Uterus (tissue), 4 donors: ENCODE data around the gene NPL. TPM values are rescaled to one million over a fixed set of nuclear protein-coding genes. Genes with fewer than 3 reads are reported as not detected.

Experiments used
- DNase-seq, 2 donors: peaks; one replicate each; pipeline ENCODE4 v3.0.0-alpha.2; 2019 to 2020
- H3K27ac ChIP-seq, 2 donors: fragments of 200-600 bp; sonication (generic); 1 replicate in 1 of 2; 2 replicates in 1 of 2; pipeline ENCODE4 v1.5.1; 2016 to 2018
- H3K27me3 ChIP-seq, 2 donors: fragments of 200-600 bp; sonication (generic); one replicate each; pipeline ENCODE4 v1.5.1; 2018 to 2019; ENCODE audit warnings: control low read depth in 1 of 2
- H3K36me3 ChIP-seq, 2 donors: fragments of 200-600 bp; sonication (generic); one replicate each; pipeline ENCODE4 v1.5.1; 2019; ENCODE audit warnings: control low read depth in 1 of 2
- H3K4me1 ChIP-seq, 2 donors: fragments of 200-600 bp; sonication (generic); one replicate each; pipeline ENCODE4 v1.5.1; 2018 to 2019; ENCODE audit warnings: control low read depth in 1 of 2
- H3K4me3 ChIP-seq, 2 donors: fragments of 200-600 bp; sonication (generic); 1 replicate in 1 of 2; 2 replicates in 1 of 2; pipeline ENCODE4 v1.5.1; 2018 to 2019; ENCODE audit warnings: mild to moderate bottlenecking in 1 of 2
- H3K9me3 ChIP-seq, 2 donors: fragments of 200-600 bp; sonication (generic); one replicate each; pipeline ENCODE4 v1.5.1; 2019; ENCODE audit warnings: control low read depth in 1 of 2
- CTCF ChIP-seq, 4 experiments: fragments of 200-600 bp in 2 of 4; fragments of 450-650 bp in 2 of 4; sonication (generic) in 2 of 4; IDR thresholded peaks; one replicate each; pipeline ENCODE4 v1.5.1; 2016 to 2019; ENCODE audit warnings: antibody characterized with exemption in 4 of 4, mild to moderate bottlenecking in 2 of 4, moderate library complexity in 1 of 4
- POLR2A ChIP-seq, 2 donors: fragments of 450-650 bp; IDR thresholded peaks; one replicate each; pipeline ENCODE4 v1.6.1; 2016; ENCODE audit warnings: antibody characterized with exemption in 2 of 2, mild to moderate bottlenecking in 1 of 2, moderate library complexity in 1 of 2
- intact Hi-C: fragments of 100-400 bp; cut with DNase I; formaldehyde crosslinking; loops from one replicate; pipeline ENCODE4 v1.15.1; 2023; ENCODE audit warnings: low total_unique reads
- total RNA-seq, 4 donors: library from RNA; depleted of rRNA in 3 of 4; stranded (reverse); fragments of >200 nt in 3 of 4; gene quantifications; one replicate each; pipeline versions ENCODE4 v1.1.0 to v1.2.4, GENCODE V29; 2014 to 2023
- donor health status: DM: yes; HTN: yes; CAD: no.

Gene NPL
- total RNA-seq, 4 donors from 2014 or later = 0.29 to 9.9 (median 4.4) TPM

GRCh38 chr1:182754087-182754486 is 35.5 kb upstream of the NPL start:
- Histone ChIP-seq H3K27me3 (no peaks in the 10 kb centered on the region), H3K4me3 (no peak overlapping the region), H3K36me3 (no peaks in the 10 kb centered on the region), H3K27ac (no peak overlapping the region), H3K4me1 (no peaks in the 10 kb centered on the region), H3K9me3 (no peaks in the 10 kb centered on the region)
- DNase-seq = no peak
- intact Hi-C loops = no loop called here
- TF ChIP-seq CTCF (IDR thresholded peaks at IDR 0.05) = no peak
- TF ChIP-seq POLR2A (IDR thresholded peaks at IDR 0.05) = no peak

GRCh38 chr1:182754543-182755314 is 34.8 kb upstream of the NPL start:
- Histone ChIP-seq H3K9me3 (no peaks in the 10 kb centered on the region), H3K36me3 (no peaks in the 10 kb centered on the region), H3K27me3 (no peaks in the 10 kb centered on the region), H3K27ac (no peak overlapping the region), H3K4me1 (no peaks in the 10 kb centered on the region), H3K4me3 (no peak overlapping the region)
- TF ChIP-seq CTCF (IDR thresholded peaks at IDR 0.05) (no peak), POLR2A (IDR thresholded peaks at IDR 0.05) (no peak)
- intact Hi-C loops = no loop called here
- DNase-seq = no peak

GRCh38 chr1:182755632-182756031 is 33.9 kb upstream of the NPL start:
- Histone ChIP-seq H3K9me3 (no peaks in the 10 kb centered on the region), H3K36me3 (no peaks in the 10 kb centered on the region), H3K27me3 (no peaks in the 10 kb centered on the region), H3K4me3 (no peak overlapping the region), H3K27ac (no peak overlapping the region), H3K4me1 (no peaks in the 10 kb centered on the region)
- intact Hi-C loops = no loop called here
- DNase-seq = no peak
- TF ChIP-seq POLR2A (IDR thresholded peaks at IDR 0.05) = no peak

- no peak overlapping the region for H3K27ac ChIP-seq
- no peaks in the 10 kb centered on the region for H3K9me3 ChIP-seq
- no peak for TF ChIP-seq CTCF (IDR thresholded peaks at IDR 0.05)
- TF ChIP-seq POLR2A (IDR thresholded peaks at IDR 0.05) = no peak
- intact Hi-C loops = no loop called here
- no peaks in the 10 kb centered on the region for H3K4me1 ChIP-seq
- no peaks in the 10 kb centered on the region for H3K27me3 ChIP-seq
- no peak for DNase-seq
- no peaks in the 10 kb centered on the region for H3K36me3 ChIP-seq
- H3K4me3 ChIP-seq = no peak overlapping the region
These were observed 33.1 kb upstream of the NPL start for GRCh38 chr1:182756423-182756822.

GRCh38 chr1:182761396-182762395 is 27.9 kb upstream of the NPL start:
- Histone ChIP-seq H3K27me3 (no peaks in the 10 kb centered on the region), H3K36me3 (no peaks in the 10 kb centered on the region), H3K27ac (no peak overlapping the region), H3K4me1 (no peaks in the 10 kb centered on the region), H3K9me3 (no peaks in the 10 kb centered on the region), H3K4me3 (no peak overlapping the region)
- no peak for DNase-seq
- intact Hi-C loops = no loop called here
- TF ChIP-seq CTCF (IDR thresholded peaks at IDR 0.05) (no peak), POLR2A (IDR thresholded peaks at IDR 0.05) (no peak)
